GM21390 (cell line): ENCODE data around the gene GPR137B.
"Not testable (repeated sequence)": the region's sequence is repeated elsewhere in the genome, so short reads cannot be mapped to it uniquely, and the experiment has no call there.

Experiments
- ATAC-seq: cut with Tn5 transposase; IDR thresholded peaks from one replicate; pipeline ENCODE4 v1.9.1; 2021; ENCODE audit not compliant: unreplicated experiment

Gene GPR137B

DNA sequence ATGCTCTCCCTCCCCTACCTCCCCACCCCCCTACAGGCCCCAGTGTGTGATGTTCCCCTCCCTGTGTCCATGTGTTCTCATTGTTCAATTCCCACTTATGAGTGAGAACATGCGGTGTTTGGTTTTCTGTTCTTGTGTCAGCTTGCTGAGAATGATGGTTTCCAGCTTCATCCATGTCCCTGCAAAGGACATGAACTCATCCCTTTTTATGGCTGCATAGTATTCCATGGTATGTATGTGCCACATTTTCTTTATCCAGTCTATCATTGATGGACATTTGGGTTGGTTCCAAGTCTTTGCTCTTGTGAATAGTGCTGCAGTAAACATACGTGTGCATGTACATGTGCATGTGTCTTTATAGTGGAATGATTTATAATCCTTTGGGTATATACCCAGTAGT, 44.1 kb downstream of the GPR137B start:
- not testable (repeated sequence) for ATAC-seq

DNA sequence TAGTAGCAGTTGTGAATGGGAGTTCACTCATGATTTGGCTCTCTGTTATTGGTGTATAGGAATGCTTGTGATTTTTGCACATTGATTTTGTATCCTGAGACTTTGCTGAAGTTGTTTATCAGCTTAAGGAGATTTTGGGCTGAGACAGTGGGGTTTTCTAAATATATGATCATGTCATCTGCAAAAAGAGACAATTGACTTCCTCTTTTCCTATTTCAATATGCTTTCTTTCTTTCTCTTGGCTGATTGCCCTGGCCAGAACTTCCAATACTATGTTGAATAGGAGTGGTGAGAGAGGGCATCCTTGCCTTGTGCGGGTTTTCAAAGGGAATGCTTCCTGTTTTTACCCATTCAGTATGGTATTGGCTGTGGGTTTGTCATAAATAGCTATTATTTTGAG, 45.7 kb downstream of the GPR137B start:
- not testable (repeated sequence) for ATAC-seq

DNA sequence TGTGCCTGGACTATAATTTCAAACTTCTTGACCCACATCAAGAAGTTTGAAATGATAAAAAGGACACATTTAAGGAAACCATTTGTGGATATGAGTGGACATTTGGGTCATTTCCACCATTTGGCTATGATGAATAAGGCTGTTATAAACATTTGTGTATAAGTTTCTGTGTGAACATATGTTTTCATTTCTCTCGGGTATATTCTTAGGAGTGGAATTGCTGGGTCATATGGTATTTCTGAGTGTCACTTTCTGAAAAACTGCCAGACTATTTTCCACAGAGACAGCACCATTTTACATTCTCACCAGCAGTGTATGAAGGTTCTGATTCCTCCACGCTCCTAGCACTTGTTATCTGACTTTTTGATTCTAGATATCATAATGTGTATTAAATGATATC, 50.8 kb downstream of the GPR137B start:
- ATAC-seq, result no peak

DNA sequence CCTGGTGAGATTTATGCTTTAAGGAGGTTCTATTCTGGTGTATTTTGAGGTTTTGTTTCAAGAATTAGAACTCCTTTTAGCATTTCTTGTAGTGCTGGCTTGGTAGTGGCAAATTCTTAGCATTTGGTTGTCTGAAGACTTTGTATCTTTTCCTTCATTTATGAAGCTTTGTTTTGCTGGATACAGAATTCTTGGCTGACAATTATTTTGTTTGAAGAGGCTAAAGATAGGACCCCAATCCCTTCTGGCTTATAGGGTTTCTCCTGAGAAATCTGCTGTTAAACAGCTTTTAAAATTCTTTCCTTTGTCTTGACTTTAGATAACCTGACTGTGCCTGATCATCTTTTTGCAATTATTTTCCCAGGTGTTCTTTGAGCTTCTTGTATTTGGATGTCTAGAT, 58.6 kb downstream of the GPR137B start:
- no peak for ATAC-seq

DNA sequence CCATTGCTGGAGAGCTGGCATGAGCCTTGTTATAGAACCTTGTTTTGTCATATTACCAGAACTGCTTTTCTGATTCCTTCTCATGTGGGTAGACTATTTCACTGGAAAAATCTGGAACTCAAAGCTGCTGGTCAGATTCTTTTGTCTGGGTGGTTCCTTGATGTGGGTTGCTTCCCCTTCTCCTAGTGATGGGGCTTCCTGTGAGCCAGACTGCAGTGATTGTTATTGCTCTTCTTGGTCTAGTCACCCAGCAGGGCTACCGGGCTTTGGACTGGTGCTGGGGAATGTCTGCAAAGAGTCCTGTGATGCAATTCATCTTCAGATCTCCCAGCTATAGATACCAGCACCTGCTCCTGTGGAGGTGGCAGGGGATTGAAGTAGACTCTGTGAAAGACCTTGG, 59.4 kb downstream of the GPR137B start:
- no peak for ATAC-seq

DNA sequence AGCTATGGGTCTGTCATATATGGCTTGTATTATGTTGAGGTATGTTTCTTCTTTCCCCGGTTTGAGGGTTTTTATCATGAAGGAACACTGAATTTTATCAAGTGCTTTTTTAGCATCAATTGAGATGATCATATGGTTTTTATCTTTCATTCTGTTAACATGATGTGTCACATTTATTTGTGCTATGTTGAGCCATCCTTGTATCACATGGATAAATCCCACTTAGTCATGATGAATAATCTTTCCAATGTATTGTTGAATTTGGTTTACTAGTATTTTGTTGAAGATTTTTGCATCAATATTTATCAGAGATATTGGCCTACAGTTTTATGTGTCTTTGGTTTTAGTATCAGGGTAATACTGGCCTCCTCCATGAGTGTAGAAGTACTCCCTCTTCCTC, 61.7 kb downstream of the GPR137B start:
- no peak for ATAC-seq

DNA sequence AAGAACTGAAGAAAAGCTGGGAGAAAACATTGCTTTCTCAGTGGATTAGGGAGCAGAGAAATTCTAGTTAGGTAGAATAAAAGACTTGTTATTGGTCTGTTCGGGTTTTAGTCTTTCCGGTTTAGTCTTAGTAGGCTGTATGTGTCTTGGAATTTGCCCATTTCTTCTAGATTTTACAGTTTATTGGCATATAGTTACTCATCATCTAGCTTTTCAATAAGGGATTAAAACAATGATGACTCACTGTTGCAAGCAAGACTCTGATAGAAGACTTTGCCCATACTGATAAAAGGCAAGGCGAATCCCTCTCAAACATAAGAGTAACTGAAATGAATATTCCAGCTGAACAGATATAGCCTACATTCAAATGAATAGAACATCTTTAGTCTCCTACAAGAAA, 62.3 kb downstream of the GPR137B start:
- ATAC-seq, result no peak

DNA sequence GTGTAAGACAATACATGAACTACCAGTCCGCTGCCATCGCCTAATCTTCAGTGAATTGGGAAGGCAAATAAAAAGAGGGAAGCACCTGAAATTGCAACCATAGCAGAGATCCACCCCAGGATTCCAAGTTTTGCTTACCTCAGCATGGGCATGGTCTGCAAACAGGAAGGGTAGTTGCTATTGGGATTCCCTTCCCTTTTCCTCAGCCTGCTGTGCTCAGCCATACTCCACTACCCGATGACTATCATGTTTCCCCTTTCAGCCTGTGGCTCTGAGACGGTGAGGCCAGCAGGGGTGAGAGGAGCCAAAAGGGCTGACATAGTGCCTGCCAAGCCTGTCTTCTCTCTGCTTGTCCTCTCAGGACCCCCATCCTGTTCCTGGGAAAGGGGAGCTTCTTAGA, 64.2 kb downstream of the GPR137B start:
- ATAC-seq, result no peak

DNA sequence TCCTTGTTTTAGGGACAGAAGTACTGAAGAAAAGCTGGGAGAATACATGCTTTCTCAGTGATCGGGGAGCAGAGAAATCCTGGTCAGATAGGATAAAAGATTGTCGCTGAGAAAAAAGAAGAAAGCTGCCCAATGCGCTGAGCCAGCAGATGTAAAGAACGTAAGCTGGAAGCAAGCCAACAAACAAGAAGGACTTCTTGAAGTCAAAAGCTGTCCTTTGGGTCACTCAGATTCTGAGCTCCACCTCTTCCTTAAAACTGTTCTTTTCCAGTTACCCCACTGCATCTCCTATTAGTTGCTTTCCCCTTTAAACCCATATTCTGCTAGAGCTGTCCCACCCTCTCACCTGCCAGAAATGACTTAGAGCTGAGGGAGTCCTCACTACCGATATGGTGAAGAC, 64.8 kb downstream of the GPR137B start:
- no peak for ATAC-seq

DNA sequence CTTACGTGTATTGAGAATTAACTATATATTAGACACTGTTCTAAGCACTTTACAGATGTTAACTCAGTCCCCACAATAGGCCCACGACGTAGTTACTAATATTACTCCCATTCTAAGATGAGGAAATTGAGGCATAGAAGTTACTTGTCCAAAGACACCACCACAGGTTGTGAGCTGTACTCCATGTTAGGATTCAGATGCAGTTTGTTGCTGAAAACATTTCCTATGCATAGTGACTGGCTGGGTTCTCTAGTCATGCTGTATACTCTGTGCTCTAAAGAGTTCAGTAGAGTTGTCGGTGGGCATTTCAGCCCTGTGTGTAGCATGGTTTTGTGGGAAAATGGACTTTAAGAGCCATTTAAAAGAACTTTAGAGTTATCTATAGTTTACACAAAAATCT, 65.2 kb downstream of the GPR137B start:
- ATAC-seq, result no peak

DNA sequence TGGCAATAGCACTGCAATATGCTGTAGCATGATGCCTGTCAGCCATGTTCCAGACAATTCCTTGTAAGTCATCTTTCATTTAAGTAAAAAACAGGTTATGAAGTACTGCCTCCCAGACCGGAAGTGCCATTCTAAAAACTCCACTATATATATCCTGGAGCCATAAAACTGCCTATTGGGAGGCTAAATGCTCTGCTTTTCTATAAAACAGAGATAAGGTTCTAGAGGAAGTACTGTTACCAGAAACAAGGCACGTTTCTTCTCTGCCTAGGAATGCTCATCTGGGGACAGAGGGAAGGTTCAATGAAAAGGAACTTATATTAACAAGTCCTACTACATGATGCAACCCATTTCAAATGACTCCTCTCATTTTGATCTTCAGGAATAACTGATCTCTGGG, 66.8 kb downstream of the GPR137B start:
- ATAC-seq, result no peak

DNA sequence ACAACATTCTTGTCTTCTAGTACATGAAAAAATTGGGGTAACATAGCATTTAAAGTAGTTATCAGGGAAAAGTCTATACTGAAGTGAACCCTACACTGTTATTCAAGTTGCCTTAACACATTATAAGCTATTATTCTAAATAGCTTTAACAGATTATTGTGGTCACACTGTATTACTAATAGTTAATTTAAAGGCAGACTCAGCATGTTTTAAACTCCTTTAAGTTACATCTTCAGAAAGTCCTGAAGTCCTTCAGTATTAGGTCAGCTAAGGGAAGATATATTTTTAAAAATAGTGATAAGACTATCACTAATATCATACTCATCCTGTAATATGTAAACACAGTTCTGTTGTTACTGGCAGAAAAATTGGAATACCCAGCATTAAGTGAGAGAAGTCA, 67.4 kb downstream of the GPR137B start:
- ATAC-seq, result no peak

DNA sequence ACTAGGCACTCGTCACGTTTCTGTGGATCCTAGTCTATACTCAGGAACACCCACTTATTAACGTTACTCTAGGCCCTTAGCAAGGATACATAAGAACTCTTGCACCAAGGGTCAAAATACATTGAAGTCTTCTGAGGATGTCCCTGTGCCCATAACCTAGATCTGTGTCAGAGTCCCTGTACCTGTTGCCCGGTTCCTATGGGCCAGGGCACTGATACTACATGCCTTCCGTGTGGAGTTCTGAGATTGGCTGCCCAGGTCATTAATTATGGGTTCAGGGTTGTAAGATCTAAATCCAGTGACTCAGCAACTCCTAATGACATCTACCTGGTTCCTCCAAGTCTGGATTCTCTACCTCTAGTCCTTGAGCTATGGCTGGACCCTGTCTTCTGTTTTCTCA, 69.5 kb downstream of the GPR137B start:
- no peak for ATAC-seq

DNA sequence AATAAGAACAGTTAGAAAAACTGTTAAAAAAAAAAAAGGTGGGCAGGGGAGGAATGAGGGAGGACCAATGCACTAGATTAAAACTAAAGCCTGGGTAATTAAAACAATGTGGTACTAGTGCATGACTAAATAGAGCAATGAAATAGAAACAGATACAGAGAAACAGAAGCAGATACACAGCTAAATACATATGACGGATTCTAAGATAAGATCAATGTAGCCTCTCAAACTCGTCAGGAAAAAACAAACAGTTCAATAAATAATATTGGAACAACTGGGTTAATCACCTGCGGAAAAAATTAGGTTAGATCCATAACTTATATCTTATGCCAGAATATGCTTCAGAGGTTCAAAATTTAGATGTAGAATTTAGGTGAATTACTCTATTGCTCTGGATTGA, 71.2 kb downstream of the GPR137B start:
- ATAC-seq, result no peak

DNA sequence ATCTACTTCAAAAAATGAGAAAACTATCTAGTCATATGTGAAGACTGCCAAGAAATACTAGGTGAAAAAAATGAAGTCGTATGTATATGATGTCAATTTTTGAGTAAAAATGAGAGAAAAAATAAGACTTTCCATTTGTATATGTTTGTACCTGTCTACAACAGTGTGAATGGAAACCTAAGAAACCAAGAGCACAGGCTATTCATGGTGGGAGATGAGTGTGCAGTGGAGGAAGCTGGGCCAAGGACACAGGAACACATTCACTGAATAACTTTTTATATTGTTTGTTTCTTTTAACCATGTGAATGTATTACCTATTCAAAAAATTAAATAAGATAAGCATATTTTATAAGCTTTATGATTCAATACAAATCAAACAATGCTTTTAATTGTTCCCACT, 72.4 kb downstream of the GPR137B start:
- ATAC-seq, result no peak

DNA sequence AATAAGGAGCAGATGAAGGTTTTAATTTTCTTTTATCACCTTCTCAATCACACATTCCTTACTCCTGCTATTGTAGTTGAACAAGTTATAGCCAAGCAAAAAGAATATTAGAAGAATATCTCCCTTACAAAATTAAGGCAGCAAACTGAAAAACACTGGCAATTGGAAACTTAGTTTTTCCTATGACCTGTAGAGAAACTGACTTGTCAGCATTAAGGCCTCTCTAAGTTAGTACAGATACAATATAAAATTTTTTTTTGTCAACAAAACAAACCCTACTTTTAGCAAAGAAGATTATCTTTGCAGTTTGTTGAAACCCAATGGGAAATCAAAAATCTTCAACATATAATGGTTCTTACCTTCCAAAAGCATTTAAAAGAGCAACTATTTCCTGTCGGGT, 78.1 kb downstream of the GPR137B start:
- no peak for ATAC-seq

DNA sequence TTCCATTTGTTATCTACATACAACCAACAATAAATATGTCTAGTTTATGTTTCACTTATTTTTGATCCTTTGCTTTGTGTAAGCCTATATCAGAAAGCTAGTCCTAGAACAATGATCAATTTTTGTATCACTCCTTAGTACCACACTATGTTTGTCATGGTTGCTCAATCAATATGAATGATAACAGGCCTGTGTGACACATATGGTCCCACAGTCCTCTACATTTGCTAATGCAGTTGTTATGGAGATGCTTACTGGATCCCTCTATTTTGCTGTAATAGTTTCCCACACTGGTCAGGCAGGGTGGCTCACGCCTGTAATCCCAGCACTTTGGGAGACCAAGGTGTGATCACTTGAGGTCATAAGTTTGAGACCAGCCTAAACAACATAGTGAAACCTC, 80.3 kb downstream of the GPR137B start:
- ATAC-seq, result no peak

DNA sequence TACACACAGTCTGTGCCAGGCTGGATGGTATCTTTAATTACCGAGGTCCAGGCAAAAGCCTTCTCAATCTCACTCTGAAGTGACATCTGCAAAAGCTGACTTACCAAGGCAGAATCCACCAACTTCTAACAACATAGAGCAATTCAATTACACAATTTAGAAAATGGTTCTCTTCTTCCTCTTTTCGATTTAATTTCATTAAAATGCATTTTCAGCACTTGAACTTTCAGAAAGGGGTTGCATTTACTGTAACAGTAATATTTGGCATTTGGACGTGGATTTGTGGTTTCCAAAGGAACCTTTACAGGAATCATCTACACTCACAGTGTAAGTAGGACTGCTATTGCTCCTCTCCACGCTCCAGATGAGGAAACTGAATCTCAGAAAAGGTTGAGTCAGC, 86.1 kb downstream of the GPR137B start:
- no peak for ATAC-seq

DNA sequence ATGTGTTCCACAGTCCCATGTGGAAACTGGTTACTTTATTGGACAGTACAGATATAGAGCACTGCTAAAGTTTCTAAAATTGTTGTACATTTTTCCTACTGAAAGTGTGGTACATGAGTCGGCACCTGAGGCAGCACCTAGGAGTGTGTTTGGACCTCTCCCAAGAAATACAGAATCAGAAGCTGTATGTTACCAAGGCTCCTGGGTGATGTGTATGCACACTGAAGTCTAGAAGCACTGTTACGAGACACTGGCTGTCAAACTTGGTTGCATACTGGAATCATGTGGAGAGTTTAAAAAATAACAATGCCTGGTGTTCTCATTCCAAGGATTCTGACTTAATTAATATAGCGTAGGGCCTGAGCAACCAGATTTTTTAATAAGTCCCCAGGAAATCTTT, 92.8 kb downstream of the GPR137B start:
- ATAC-seq, result no peak

DNA sequence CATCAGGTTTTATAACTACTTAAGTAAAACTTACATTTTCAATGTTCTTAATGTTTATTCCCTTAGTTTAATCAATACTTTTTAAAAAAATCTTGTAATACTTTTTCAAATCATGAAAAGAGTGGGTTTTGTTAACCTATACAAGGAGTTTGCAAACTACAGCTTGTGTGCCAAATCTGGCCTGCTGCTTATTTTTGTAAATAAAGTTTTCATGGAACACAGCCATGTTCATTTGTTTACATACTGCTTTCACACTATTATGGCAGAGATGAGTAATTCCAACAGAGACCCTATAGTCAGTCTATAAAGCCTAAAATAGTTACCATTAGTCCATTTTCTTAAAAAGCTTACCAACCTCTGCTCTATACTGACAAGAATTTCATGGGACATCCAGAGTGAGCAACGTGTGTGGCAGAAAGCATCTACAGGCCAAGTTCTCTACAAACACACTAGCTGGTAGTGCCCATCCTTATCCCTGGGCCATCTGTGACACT, 96.8 kb downstream of the GPR137B start:
- ATAC-seq, result no peak

DNA sequence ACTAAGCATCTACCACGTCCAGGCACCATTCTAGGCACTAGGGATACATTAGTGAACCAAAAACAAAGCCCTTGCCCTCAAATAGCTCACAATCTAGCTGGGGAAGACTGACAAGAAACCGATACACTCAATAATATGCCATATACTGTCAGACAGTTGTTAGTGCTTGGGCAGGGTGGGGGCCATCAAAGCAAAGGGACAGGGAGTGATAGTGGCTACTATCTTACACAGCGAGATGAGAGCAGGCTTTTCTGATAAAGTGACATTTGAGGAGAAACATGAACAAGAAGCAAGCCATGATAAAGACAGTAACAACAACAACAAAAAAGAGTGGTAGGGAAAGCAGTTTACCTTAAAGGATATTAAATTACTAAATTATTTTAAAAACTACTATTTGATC, 98.3 kb downstream of the GPR137B start:
- no peak for ATAC-seq

DNA sequence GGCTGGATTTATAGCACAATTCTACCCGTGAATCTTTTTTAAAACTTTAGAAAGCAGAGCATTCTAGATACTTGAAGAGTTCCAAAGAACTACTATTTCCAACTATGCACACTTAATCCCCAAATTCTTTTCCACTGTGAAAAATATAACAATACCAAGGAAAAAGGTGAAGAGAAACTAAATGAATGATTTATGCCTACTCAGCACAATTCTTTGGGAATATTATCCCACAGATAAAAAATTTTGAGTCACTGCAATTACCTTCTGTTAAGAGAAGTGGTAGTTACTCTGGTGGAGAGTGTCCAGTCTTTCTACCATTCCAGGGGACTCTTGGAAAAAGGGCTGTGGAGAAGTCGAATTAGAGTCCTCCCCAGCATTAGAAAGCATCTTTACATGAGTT, 100.2 kb downstream of the GPR137B start:
- ATAC-seq, result no peak

DNA sequence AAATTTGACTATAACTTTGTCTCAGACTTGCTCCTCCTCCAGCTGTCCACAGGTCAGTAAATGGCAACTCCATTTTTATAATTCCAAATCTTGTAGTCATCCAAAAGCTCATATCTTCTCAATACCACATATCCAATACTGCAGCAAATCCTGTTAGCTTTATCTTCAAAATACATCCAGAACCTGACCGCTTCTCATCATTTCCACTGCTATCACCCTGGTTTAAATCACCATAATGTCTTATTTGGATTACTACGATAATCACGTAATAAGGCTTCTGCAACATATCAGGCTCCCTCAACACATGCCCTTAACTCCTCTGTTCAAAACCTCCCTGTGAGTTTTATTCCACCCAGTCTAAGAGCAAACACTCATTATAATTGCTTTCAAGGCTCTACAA, 104.9 kb downstream of the GPR137B start:
- ATAC-seq, result no peak

DNA sequence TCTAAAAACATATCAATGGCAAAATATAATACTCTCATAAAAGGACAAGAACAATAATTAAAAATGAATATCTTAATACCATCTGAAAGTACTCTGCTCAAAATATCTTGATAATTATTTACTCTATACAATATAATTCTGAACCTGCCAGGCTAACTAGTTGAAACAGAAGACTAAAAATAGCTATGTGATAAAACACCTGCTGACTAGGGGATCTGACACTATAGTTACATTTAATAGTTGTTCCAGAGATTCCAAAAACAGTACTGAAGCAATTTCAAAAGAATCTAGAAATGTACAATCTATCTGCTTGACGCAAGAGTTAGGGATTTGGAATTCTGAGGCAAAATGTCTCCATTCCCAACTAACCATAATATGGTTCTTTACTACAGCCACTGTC, 109.2 kb downstream of the GPR137B start:
- ATAC-seq, result no peak
